ENCODE measurements around the gene BDKRB2. TPM values are rescaled to one million over a fixed set of nuclear protein-coding genes. Genes with fewer than 3 reads are reported as not detected.

BDKRB2 gene
- polyA plus RNA-seq (2013, experiment 1 of 2; ENCODE audit: insufficient read length): 8.0 TPM
- 7.6 TPM for polyA plus RNA-seq (2013, experiment 2 of 2; ENCODE audit: insufficient read length)

DNA sequence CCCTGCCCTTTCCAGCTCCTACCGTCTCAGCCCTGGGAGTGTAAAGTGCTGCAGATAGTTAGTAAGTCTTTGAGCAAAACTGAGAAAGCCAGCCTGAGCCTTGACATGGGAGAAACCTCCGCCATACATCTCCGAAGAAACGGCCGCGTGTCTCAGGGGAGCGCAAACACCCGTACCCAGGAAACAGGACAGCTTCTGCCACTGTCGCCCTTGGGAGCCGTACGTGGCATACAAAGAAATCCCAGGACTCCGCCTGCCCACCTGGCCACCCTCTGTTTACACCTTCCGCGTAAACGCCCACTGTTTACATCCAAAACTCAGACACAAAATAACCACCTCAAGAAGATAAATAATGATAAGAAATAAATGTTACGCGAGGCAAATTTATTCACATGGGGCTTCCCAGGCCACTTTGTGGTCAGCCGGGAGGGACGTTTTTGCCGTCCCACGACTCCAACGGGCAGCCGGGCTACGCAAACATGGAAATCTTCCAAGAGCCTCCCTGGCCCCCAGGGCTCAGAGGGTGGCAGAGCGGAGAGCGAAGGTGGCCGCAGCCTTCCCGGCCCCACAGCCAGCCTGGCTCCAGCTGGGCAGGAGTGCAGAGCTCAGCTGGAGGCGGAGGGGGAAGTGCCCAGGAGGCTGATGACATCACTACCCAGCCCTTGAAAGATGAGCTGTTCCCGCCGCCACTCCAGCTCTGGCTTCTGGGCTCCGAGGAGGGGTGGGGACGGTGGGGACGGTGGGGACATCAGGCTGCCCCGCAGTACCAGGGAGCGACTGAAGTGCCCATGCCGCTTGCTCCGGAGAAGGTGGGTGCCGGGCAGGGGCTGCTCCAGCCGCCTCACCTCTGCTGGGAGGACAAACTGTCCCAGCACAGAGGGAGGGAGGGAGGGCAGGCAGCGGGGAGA, at the start of gene BDKRB2:
TSS of gene BDKRB2 (plus strand) at position 689 of the 908 bp plus-strand sequence. CDS start 32,269 bp downstream, outside the sequence.
- peak; percentile 85 for DNase-seq

DNA sequence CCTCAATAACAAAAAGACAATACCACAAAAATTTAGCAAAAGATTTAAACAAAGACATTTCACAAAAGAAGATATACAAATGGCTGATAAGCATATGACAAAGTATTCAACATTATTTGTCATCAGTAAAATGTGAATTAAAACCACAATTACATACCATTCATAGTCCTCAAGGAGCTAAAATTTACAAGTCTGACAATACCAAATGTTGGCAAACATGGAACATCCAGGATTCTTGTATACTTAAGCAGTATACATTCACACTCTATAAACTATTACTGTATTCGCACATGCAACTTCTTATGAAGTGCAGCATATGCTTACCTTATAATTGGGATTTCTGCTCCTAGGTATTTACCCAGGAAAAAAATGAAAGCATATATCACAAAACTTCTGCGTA, 49.7 kb upstream of the BDKRB2 start:
- no peak for DNase-seq

DNA sequence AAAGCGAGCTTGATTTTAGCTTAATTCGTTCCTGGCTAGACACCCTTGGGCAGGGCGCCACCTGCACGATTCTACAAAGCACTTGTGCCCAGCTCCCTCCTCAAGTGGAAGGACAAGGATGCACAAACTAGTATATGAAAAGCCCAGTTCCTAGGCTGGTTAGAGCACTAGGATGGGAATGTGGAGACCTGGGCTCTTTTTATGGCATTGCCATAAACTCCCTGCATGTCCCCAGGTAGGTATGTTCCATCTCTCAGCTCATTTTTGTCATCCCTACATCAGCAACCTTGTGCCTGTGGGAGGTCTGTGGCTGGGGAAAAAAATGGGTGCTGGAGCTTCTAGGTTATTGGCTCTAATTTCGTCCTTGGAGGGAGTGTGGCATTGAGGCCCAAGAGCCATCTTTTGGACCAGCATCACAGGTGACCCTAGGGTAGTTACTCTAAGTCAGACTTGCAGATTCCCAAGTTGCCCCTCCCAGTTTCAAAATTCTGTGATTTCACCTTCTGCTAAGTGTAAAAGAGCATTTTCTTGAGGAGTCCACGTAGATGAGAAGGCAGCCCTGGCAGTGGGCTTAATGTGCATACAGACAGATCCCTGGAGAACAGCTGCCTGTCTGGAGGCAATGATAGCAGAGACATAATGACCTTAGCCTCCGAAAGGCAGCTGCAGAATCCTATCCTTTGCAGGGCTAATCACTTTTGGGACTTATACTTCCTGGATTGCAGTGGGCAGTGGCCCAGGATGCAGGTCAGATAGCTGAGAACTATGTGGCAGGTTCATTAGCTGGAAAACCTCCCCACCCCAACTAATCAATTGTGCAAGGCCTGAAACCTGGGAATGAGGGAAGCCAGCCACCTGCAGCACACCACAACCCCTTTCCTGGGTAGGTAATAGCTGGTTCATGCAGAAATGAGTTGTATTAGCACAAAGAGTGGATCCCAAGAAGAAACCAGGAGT, 47.6 kb upstream of the BDKRB2 start:
- DNase-seq: no peak

DNA sequence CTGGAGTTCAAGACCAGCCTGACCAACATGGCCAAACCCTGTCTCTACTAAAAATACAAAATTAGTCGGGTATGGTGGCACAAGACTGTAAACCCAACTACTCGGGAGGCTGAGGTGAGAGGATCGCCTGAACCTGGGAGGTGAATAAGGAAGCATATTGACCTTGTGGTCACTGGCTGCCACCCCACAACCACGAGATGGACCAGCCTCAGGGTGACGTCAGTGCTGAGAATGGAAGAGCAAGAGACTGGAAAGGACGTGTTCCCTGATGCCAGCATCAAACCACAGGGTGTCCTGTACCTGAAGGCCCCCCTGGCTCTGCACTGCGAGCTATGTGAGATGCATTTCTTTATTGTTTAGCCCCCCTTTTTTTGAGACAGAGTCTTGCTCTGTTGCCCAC, 45.9 kb upstream of the BDKRB2 start:
- DNase-seq: no peak

DNA sequence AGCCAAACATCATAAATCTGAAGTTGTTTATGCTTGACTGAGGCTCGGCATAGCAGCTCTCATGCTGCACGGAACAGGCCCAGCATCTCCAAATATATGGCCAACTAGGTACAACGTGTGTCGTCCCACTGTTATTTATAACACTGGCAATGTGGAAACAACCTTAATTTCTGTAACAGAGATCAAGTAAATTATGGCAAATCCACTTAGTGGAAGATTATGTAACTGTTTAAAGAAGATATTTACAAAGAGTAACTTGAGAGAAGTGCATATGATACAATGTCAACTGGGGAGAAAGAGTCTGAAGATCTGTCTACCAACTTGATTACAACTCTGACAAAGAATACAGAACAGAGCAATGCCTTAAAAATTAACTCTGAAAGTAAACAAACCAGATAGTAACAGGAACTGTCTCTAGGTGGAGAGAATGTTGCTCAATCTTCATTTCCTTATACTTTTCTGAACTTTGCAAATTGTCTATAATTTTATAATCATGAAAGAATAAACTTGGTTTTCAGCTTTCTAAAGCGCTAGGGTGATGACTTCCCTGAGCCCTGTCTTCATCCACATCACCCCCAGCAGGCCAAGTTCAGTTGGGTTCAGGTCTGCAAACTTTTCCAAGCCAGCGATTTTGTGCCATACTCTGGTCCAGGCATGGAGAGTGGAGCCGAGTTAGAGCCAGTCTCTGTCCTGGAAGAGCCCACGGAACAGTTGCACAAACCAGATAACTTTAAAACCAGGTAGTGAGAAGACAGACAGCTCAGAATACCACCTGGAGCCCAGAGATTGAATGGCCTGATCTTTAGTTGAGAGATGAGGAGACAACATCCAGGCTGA, 44.3 kb upstream of the BDKRB2 start:
- no peak for DNase-seq

DNA sequence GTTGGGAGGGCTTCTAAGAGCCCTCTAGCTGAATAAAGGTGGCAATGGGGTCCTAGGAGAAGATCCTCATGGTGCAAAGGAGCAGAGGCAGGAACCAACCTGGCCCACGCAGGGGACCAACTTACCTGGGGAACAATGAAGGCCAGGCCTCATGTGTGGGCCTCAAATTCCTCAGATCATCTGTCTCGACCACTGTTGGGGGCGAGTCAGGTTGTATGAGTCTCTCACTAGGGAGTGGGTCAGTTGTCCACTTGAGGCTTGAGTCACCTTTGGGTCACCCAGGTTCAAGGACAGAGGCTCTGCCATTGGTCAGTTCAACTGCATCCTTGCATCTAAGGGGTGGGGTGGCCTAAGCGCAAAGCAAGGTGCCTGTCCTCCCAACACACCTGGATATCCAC, 43.7 kb upstream of the BDKRB2 start:
- DNase-seq: no peak

DNA sequence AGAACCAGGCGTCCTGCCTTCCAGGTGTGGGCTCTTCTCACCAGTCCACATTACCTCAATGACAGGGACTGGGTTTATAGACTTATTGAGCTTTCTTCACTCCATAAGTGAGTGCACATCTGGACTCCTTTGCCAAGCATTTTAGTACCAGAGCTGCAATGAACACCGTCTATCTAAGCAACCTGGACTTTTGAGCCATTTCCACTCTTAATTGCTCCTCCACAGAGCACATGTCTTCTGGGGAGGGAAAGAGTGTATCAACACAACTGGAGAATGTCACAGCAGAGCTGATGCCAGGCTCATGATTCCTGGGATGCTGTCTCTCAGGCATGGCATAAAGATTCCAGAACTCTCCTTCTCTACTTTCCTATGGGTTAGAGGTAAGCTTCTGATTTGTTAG, 43.0 kb upstream of the BDKRB2 start:
- DNase-seq: no peak

DNA sequence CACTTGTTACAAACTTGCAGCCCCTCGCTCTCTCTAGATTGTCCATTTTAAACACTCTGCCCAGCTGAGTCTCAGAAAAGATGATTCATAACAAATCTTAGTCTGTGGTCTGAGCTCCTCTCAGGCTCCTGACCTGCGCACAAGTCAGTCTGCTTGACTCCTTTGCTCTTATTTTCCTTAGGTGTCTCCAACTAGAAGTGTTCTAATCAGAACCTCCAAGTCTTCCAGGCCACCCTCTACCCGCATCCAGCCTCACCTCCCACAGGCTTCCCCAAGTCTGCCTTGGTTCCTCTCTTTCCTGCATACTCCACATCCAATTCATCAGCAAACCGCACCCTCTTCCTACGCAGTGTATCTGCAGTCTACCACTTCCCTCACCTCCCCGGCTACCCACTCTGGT, 42.4 kb upstream of the BDKRB2 start:
- DNase-seq: no peak

DNA sequence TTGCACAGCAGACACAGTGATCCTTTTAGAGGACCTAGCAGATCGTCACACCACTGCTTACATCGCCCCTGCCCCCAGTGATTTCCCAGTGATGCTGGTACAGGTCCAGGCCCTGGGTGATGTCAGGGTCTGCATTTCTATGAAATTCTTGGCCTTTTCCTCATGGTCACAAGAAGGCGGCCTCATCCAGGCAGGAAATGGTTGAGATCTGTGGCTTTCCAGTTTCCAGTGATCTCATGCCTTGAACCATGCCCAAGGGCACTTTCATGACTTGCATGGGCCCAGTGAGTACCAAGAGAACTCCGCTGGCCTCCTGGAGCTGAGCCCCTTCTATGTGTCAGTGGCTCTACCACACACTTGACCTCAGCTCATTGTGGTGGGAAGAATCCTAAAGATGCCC, 41.9 kb upstream of the BDKRB2 start:
- peak; percentile 71 for DNase-seq

DNA sequence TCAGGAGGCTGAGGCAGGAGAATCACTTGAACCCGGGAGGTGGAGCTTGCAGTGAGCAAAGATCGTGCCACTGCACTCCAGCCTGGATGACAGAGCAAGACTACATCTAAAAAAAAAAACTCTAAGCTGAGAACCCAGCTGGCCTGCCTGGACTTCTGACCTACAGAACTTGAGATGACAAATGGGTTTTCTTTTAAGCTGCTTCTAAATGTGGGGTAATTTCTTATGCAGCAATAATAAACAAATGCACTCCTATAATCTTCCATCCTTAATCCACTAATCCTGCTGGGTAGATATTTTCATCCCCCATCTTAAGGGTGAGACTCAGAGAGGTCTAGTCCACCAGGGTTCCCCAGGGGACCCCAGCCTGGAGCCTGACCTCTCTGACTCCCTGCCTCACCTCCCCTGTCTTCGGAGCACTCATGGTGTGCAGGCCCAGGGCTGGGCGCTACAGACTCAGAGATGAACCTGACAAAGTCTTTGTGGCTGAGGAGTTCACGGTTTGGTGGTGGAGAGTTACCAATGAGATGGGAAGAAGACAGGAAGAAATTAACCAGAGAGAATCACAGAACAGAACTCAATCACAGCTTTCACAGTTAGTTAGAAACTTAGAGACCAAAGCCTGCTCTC, 39.7 kb upstream of the BDKRB2 start:
- DNase-seq: no peak

DNA sequence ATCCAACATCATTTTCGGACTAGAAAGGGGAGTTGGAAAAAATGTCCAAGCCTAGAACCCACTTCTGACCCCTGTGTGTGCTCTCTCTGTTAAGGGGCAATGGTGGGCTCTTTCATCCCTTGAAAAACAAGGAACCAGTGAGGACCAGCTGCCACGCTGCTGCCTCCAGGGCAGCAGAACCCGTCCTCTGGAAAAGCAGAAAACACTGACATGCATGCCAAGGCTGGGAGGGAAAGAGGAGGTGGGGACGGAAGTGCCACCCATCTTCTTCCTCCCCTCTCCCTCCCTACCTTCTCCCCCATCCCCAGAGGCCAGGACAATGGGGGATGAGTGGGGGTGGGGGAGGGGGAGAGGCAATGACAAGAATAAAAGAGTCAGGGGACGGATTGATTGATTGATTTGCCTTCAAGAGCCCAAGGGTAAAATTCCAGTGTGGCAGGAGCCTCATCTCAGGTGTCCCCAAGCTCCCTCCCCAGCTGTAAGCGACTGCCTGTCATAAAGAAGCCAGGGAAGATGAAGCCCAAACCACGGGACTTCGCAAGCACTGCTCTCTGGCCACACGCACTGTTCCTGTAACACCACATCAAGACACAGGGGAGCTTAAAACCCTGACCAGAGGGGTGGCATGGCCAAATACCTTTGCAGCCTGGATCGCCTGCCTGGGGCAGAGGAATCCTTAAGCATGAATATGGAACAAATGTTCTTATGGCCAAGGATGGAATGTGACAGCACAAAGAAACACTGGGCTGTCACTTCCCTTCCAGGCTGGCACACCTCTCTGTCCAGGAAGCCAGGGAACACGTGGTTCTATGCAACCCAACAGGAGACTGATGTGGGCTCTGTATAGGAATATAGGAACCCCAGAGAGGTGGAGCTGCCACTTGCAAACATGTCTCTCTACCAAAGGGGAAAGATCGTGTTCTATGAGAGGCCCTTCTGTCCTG, 38.9 kb upstream of the BDKRB2 start:
- DNase-seq: no peak

DNA sequence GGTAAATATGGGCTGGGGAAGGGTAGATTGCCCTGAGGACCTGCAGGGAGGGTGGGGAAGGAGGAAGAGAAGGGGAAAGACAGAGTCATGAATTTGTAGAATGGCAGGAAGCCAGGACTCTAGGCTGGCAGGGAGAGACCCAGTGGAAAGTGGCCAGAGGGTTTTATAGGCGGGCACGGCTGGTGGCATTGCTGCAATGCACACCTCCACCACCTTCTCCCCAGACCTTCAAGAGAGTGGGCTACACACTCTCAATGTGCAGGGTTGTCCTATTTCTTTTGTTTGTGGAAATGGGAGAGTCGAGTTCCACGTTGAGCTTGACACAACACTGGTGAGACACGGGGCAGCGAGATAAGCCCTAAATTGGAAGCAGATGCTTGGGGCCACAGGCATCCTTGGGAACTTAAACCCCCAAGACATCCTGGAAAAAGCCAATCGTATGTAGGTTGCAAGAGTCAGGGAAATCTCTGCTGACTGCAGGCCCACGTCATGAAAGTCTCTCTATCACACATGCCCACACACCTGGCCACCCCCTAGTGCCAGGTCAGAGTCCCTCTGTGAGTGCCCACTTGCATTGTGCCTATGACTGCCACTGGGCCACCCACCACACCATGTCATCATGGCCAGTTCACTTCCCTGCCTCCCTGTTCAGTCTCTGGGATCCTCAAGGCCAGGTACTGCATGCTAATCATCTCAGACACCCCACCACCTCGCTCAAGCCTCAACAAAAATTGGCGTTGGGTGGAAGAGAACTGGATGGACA, 38.0 kb upstream of the BDKRB2 start:
- DNase-seq: peak; percentile 52

DNA sequence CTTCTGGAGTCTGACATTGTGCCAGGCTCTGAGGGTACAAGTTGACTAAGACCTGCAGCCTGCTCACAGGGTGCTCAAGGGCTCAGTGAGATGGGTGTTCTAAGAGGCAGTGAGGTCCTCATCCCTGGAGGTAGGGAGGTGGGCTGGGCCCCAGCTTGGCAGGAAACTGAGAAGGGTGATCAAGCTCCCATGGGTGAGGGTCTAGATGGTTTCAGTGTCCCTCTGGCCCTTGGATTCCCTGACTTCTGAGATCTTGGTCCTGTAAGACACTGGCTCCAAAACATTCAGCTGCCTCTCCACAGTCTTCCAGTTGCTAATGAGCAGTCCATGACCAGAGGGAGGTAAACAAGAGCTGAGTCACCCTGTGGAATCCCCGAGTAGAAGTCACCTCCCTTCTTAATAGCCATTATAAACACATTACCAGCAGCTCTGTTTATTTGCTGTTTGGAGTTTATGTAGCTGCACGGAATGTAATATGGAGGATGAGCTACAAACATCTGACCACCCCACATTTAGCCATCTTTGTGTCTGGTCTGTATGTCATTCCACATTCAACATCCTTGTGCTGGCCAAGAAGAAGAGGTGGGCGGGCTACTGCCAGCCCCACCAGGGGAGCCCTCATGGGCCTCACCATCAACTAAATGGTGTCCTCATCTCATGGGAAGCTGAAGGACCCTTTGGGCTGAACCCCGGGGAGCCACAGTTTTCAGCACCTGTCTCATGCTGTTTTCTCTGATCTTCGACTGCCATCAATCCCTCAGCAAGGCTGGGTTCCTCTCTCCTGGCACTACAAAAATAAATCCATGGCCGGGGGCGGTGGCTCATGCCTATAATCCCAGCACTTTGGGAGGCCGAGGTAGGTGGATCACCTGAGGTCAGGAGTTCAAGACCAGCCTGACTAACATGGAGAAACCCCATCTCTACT, 37.2 kb upstream of the BDKRB2 start:
- peak; percentile 68 for DNase-seq

DNA sequence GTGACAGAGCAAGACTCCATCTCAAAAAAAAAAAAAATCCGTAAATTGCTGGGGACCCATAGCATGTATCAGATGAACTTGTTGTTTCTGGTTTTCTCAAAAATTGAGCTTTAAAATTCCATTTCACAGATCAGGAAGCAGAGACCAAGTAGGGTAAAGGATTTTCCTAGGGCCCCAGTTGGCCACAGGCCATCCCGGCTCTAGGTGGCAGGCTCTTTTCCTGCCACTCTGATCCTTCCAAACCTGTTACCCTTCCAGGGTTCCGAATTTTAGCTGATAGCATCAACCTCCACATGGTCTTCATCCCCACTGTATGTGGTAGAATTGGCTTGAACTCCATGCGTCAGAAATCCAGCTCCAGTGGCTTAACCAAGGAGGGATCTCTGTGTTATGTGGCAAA, 36.1 kb upstream of the BDKRB2 start:
- DNase-seq: no peak

DNA sequence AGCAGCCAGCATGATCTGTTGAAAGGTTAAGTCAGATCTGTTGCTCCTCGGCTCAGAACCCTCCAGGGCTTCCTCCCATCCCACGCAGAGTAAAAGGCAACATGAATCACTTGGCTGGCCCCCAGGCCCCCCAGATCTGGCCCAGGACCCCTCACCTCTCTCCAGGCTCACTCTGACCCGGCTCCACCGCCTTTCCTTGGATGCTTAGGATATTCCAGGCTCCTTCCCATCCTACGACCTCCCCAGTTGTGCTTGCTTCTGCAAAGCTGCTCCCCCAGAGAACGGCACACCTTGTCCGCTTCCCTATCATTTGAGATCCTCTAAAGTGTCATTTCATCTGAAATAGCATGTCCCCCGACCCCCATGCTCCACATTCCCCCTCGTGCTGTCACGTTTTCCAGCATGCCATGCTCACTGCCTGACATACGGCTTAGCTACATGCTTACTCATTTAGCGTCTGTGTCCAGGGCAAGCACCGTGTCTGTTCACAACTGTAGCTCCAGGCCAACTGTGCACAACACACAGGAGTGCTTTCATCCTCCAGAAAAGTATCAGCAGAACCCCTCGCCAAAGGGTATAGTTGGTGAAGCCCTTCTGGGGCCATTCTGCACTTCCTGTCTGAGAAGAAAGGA, 33.6 kb upstream of the BDKRB2 start:
- no peak for DNase-seq

DNA sequence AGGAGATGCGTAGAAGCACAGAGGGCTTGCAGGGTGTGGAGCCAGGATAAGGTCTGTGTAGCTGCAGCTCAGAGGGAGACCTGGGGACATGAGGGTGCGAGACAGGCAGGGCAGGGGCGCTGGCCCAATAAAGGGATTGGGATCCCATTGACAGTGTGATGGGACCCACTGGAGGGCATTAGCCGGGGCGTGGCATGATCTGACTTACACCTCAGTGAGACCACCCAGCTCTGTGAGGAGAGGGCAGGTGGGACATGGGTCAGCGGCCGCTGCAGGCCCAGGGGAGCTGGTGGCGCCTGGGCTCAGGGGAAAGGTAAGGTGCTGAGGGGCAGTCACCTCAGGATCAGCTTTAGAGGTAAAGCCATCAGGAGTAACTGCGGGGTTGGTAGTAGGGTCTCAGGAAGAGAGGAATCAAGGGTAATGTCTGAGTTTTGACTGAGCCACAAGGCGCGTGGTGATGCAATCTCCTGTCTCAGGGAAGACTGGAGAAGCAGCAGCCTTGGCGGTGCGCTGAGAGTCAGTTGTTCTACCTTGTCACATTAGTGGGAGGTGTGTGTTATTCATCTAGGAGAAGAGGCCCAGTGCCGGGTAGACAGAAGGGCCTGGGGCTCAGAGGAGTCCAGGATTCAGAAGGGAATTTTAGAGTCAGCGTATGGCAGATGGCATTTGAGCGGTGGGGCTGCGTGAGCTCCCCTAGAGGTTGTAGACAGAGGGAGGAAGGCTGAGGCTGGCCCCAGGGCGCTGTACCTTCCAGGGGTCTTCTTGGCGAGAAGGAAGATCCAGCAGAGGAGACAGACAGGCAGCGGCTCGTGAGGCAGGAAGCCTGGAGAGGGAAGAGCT, 30.8 kb upstream of the BDKRB2 start:
- DNase-seq: no peak

DNA sequence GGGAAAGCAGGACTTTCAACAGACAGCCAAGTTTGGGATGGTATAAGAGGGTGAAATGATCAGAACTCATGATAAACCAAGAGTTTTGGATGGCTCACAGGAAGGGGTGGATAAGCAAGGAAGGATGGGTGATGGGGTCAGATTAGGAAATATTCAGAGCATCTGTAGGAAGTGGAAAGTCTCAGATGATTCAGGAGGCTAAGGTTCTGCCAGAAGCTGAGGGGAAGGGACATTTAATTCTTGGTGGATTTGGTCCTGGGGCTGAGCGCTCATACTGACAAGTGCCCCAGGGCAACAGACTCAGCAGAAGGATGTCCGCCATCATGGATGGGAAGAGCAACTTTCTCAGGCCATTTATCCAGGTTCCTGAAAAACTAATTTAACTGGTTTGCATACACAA, 28.4 kb upstream of the BDKRB2 start:
- DNase-seq: no peak
